Femur (tissue), 1 donor: ENCODE measurements around the gene KCTD6.
A peak's percentile ranks its signal among the peaks of the same experiment; 100 is the strongest.
"Not testable (repeated sequence)": the region's sequence is repeated elsewhere in the genome, so short reads cannot be mapped to it uniquely, and the experiment has no call there.

Experiments
- DNase-seq: peaks from one replicate; pipeline ENCODE4 v3.0.0-alpha.2; 2017

Gene KCTD6

GRCh38 chr3:58527440-58527839, 35.5 kb downstream of the KCTD6 start:
- not testable (repeated sequence) for DNase-seq

GRCh38 chr3:58528629-58529028, 36.7 kb downstream of the KCTD6 start:
- peak; percentile 54 for DNase-seq

- no peak for DNase-seq
Measured at GRCh38 chr3:58529516-58530353, 37.8 kb downstream of the KCTD6 start.

- no peak for DNase-seq
Measured at GRCh38 chr3:58530354-58530865, 38.5 kb downstream of the KCTD6 start.

GRCh38 chr3:58531555-58531954, 39.7 kb downstream of the KCTD6 start:
- DNase-seq, result no peak

- no peak for DNase-seq
Measured at GRCh38 chr3:58531956-58532355, 40.1 kb downstream of the KCTD6 start.

- peak; percentile 75 for DNase-seq
Measured at GRCh38 chr3:58532794-58533220, 40.9 kb downstream of the KCTD6 start.

GRCh38 chr3:58534592-58535494, 42.9 kb downstream of the KCTD6 start:
- DNase-seq, result no peak

- no peak for DNase-seq
Measured at GRCh38 chr3:58535531-58536500, 43.9 kb downstream of the KCTD6 start.

GRCh38 chr3:58536501-58537411, 44.9 kb downstream of the KCTD6 start, which contains the start of gene ACOX2:
TSS of gene ACOX2 (minus strand) at chr3:58537190. CDS start at chr3:58535106, 2,084 bp downstream.
- peak; percentile 88 for DNase-seq

GRCh38 chr3:58537412-58538301, 45.8 kb downstream of the KCTD6 start:
- DNase-seq, result no peak

- DNase-seq, result no peak
Measured at GRCh38 chr3:58539626-58540025, 47.7 kb downstream of the KCTD6 start.

GRCh38 chr3:58540176-58540858, 48.4 kb downstream of the KCTD6 start:
- DNase-seq, result no peak

- DNase-seq, result no peak
Measured at GRCh38 chr3:58544541-58544940, 52.6 kb downstream of the KCTD6 start.

- no peak for DNase-seq
Measured at GRCh38 chr3:58551636-58552180, 59.8 kb downstream of the KCTD6 start.
